Measurements from ENCODE around the gene RAB3C. TPM values are rescaled to one million over a fixed set of nuclear protein-coding genes. Genes with fewer than 3 reads are reported as not detected.
"Not testable (repeated sequence)": the region's sequence is repeated elsewhere in the genome, so short reads cannot be mapped to it uniquely, and the experiment has no call there.

RAB3C gene
- total RNA-seq, 2 donors from 2014 or later, result 2.3 to 45.2 TPM

DNA sequence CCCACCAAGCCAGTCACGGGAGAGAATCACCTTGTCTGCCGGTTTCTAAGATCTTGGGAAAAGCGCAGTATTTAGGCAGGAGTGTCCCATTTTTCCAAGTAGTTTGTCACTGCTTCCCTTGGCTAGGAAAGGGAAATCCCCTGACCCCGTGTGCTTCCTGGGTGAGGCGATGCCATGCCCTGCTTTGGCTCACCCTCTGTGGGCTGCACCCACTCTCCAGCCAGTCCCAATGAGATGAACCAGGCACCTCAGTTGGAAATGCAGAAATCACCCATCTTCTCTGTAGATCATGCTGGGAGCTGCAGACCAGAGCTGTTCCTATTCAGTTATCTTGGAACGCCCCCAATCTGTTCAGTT lies 116.9 kb downstream of the RAB3C start:
- H3K36me3 ChIP-seq (replicated peaks in 1 of 2; ENCODE audit: insufficient read depth in 1 of 2, low read depth in 2 of 2), result no peaks in the 10 kb centered on the region
- no peak overlapping the region for H3K27ac ChIP-seq
- H3K9me3 ChIP-seq, result peaks cover 0 to 6% (median 0%) of the 10 kb centered on the region in 3 donors
- intact Hi-C loops (cut with DNase I), result no loop called here
- DNase-seq (no peak), ATAC-seq (no peak)
- H3K27me3 ChIP-seq, result no peaks in the 10 kb centered on the region
- TF ChIP-seq, protein P1, sequence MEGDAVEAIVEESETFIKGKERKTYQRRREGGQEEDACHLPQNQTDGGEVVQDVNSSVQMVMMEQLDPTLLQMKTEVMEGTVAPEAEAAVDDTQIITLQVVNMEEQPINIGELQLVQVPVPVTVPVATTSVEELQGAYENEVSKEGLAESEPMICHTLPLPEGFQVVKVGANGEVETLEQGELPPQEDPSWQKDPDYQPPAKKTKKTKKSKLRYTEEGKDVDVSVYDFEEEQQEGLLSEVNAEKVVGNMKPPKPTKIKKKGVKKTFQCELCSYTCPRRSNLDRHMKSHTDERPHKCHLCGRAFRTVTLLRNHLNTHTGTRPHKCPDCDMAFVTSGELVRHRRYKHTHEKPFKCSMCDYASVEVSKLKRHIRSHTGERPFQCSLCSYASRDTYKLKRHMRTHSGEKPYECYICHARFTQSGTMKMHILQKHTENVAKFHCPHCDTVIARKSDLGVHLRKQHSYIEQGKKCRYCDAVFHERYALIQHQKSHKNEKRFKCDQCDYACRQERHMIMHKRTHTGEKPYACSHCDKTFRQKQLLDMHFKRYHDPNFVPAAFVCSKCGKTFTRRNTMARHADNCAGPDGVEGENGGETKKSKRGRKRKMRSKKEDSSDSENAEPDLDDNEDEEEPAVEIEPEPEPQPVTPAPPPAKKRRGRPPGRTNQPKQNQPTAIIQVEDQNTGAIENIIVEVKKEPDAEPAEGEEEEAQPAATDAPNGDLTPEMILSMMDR (IDR thresholded peaks at IDR 0.05), result no peak
- TF ChIP-seq POLR2A (IDR thresholded peaks at IDR 0.05), result no peak
- H3K4me1 ChIP-seq, result no peaks in the 10 kb centered on the region
- 90 to 93% methylated on average over 5 to 6 of the region's 6 CpGs for WGBS, 2 donors
- no peak overlapping the region for H3K4me3 ChIP-seq

- H3K36me3 ChIP-seq (replicated peaks in 1 of 2; ENCODE audit: insufficient read depth in 1 of 2, low read depth in 2 of 2), result no peaks in the 10 kb centered on the region
- no peaks in the 10 kb centered on the region for H3K4me1 ChIP-seq
- no peak for TF ChIP-seq POLR2A (IDR thresholded peaks at IDR 0.05)
- TF ChIP-seq, protein P1 (IDR thresholded peaks at IDR 0.05), result no peak
- no peak for DNase-seq
- H3K27me3 ChIP-seq, result no peaks in the 10 kb centered on the region
- intact Hi-C loops (cut with DNase I), result no loop called here
- H3K9me3 ChIP-seq, result no peaks in the 10 kb centered on the region
- no peak overlapping the region for H3K4me3 ChIP-seq
- no peak overlapping the region for H3K27ac ChIP-seq
- ATAC-seq, result no peak
- WGBS, 2 donors, result 35 to 43% methylated on average over 3 of the region's 3 CpGs
Measured at GRCh38 chr5:58703925-58704555, 121.2 kb downstream of the RAB3C start.

DNA sequence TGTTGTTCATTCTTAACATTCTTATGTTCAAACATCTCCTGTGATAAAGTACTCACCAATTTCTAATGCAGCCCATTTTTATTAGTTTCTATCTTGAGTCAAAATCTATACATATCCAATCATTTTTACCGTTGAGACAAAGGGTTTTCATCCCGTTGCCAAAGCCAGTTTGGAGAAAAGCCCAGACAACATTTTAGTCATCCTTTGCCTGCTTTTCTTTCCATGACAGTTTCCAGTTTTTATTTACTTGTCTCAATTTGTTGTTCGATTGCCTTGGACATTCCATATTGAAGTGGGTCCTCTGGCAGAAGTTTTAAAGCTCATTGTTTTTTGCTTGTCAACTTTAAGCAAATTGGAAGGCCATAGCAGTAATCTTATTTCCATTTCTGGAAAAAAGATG lies 123.9 kb downstream of the RAB3C start:
- Histone ChIP-seq H3K4me3 (no peak overlapping the region), H3K27me3 (no peaks in the 10 kb centered on the region), H3K27ac (no peak overlapping the region), H3K4me1 (no peaks in the 10 kb centered on the region), H3K36me3 (replicated peaks in 1 of 2; ENCODE audit: insufficient read depth in 1 of 2, low read depth in 2 of 2) (no peaks in the 10 kb centered on the region), H3K9me3 (no peaks in the 10 kb centered on the region)
- DNase-seq (no peak), ATAC-seq (no peak)
- intact Hi-C loops (cut with DNase I), result no loop called here
- TF ChIP-seq, protein P1 (IDR thresholded peaks at IDR 0.05), result no peak
- no peak for TF ChIP-seq POLR2A (IDR thresholded peaks at IDR 0.05)
- WGBS, 2 donors, result 43 to 48% methylated on average over 3 of the region's 3 CpGs

DNA sequence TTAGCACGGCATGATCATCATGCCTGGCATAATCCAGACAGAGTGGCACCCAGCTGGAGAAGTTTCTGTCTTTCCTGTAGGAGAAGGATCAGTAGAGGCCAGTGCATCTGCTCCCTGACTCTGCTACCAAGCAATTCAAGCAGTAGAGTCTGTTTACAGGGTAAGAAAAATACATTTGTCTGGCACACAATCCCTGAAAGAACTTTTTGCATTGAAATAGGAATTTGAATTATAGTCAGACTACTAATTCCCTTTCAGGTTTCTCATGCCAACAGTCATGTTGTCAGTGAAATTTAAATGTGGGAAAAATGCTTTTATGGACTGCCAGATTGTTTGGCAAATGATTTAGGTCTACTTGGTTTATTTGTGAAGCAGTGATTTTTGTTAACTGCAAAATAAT lies 125.6 kb downstream of the RAB3C start:
- no peak overlapping the region for H3K4me3 ChIP-seq
- no peaks in the 10 kb centered on the region for H3K36me3 ChIP-seq (replicated peaks in 1 of 2; ENCODE audit: insufficient read depth in 1 of 2, low read depth in 2 of 2)
- ATAC-seq (no peak), DNase-seq (no peak)
- TF ChIP-seq, protein P1 (IDR thresholded peaks at IDR 0.05), result no peak
- TF ChIP-seq POLR2A (IDR thresholded peaks at IDR 0.05), result no peak
- H3K27me3 ChIP-seq, result no peaks in the 10 kb centered on the region
- no peaks in the 10 kb centered on the region for H3K9me3 ChIP-seq
- WGBS, 2 donors, result 50 to 79% methylated on average over 1 of the region's 1 CpG
- no peak overlapping the region for H3K27ac ChIP-seq
- H3K4me1 ChIP-seq, result no peaks in the 10 kb centered on the region
- intact Hi-C loops (cut with DNase I), result no loop called here

GRCh38 chr5:58710425-58710824 lies 127.5 kb downstream of the RAB3C start:
- H3K27ac ChIP-seq; intact Hi-C loops (cut with DNase I); H3K9me3 ChIP-seq; H3K4me1 ChIP-seq; DNase-seq; ATAC-seq; H3K36me3 ChIP-seq (replicated peaks in 1 of 2; ENCODE audit: insufficient read depth in 1 of 2, low read depth in 2 of 2); H3K27me3 ChIP-seq; H3K4me3 ChIP-seq: not testable (repeated sequence)
- WGBS, 2 donors, result 88 to 94% methylated on average over 8 of the region's 8 CpGs

All from body of pancreas (tissue), 4 donors.